NCI-H446 (cell line): Measurements from ENCODE around the gene TACC2.
"Not testable (repeated sequence)": the region's sequence is repeated elsewhere in the genome, so short reads cannot be mapped to it uniquely, and the experiment has no call there.

ENCODE experiments used
- DNase-seq, 2 experiments: peaks; one replicate each; lab custom pipeline; 2025; lab: John Stamatoyannopoulos, UW

The TACC2 gene

GRCh38 chr10:121984463-121984862 is 4.5 kb upstream of the TACC2 start:
- no peak for DNase-seq

- DNase-seq, result no peak
Observed at GRCh38 chr10:121990015-121990677, 1.2 kb downstream of the TACC2 start.

- not testable (repeated sequence) for DNase-seq
Observed at GRCh38 chr10:121991727-121992126, 2.8 kb downstream of the TACC2 start.

GRCh38 chr10:121994429-121994941 is 5.5 kb downstream of the TACC2 start:
- no peak for DNase-seq

GRCh38 chr10:121998462-121998861 is 9.5 kb downstream of the TACC2 start:
- no peak for DNase-seq

- DNase-seq, result no peak
Observed at GRCh38 chr10:121999301-121999700, 10.3 kb downstream of the TACC2 start.

- DNase-seq, result no peak
Observed at GRCh38 chr10:122001698-122002097, 12.7 kb downstream of the TACC2 start.

GRCh38 chr10:122007415-122007814 is 18.5 kb downstream of the TACC2 start:
- no peak for DNase-seq

- DNase-seq, result no peak
Observed at GRCh38 chr10:122010405-122011050, 21.6 kb downstream of the TACC2 start.

- DNase-seq, result no peak
Observed at GRCh38 chr10:122012731-122013130, 23.8 kb downstream of the TACC2 start.

- no peak for DNase-seq
Observed at GRCh38 chr10:122013311-122013780, 24.4 kb downstream of the TACC2 start.

- no peak for DNase-seq
Observed at GRCh38 chr10:122014652-122015248, 25.8 kb downstream of the TACC2 start.

GRCh38 chr10:122017926-122018325 is 29.0 kb downstream of the TACC2 start:
- DNase-seq, result not testable (repeated sequence)

- no peak for DNase-seq
Observed at GRCh38 chr10:122018491-122018890, 29.5 kb downstream of the TACC2 start.

GRCh38 chr10:122018951-122019413 is 30.0 kb downstream of the TACC2 start:
- DNase-seq, result no peak

- DNase-seq, result no peak
Observed at GRCh38 chr10:122019414-122019975, 30.5 kb downstream of the TACC2 start.

GRCh38 chr10:122020226-122020625 is 31.3 kb downstream of the TACC2 start:
- no peak for DNase-seq

- DNase-seq, result no peak
Observed at GRCh38 chr10:122021379-122021778, 32.4 kb downstream of the TACC2 start.

GRCh38 chr10:122021828-122022227 is 32.9 kb downstream of the TACC2 start:
- DNase-seq, result no peak

GRCh38 chr10:122022276-122022675 is 33.3 kb downstream of the TACC2 start:
- DNase-seq, result no peak

GRCh38 chr10:122023257-122023656 is 34.3 kb downstream of the TACC2 start:
- DNase-seq, result not testable (repeated sequence)

GRCh38 chr10:122029499-122030199 is 40.7 kb downstream of the TACC2 start:
- no peak for DNase-seq
